Lung (tissue), 12 donors: ENCODE data around the gene STAT3. TPM values are rescaled to one million over a fixed set of nuclear protein-coding genes. Genes with fewer than 3 reads are reported as not detected.
"Not testable (repeated sequence)": the region's sequence is repeated elsewhere in the genome, so short reads cannot be mapped to it uniquely, and the experiment has no call there.

ENCODE experiments used
- ATAC-seq: fragments of 200-7000 bp; cut with Tn5 transposase; one replicate; pipeline ENCODE4 v1.9.1; 2020; ENCODE audit warnings: moderate number of reproducible peaks; ENCODE audit not compliant: insufficient read depth, low FRiP score
- DNase-seq, 3 donors: peaks; one replicate each; pipeline ENCODE4 v3.0.0-alpha.2; 2013 to 2017
- H3K27ac ChIP-seq, 2 donors: one replicate each; pipeline ENCODE4 v1.5.1; 2013; ENCODE audit warnings: mild to moderate bottlenecking in 2 of 2, moderate library complexity in 2 of 2, control low read depth in 1 of 2, inconsistent platforms in 1 of 2, low read depth in 1 of 2, low read length in 1 of 2
- H3K27me3 ChIP-seq, 3 donors: one replicate each; pipeline ENCODE4 v1.5.1; 2013; ENCODE audit warnings: low read length in 2 of 3; ENCODE audit not compliant: control insufficient read depth in 3 of 3, insufficient read depth in 3 of 3
- H3K36me3 ChIP-seq, 4 donors: one replicate each; pipeline ENCODE4 v1.5.1; 2013; ENCODE audit warnings: low read length in 4 of 4, mild to moderate bottlenecking in 1 of 4, moderate library complexity in 1 of 4; ENCODE audit not compliant: control insufficient read depth in 4 of 4, insufficient read depth in 4 of 4
- H3K4me1 ChIP-seq, 5 donors: one replicate each; pipeline ENCODE4 v1.5.1; 2013; ENCODE audit warnings: low read length in 5 of 5, mild to moderate bottlenecking in 2 of 5, moderate library complexity in 1 of 5; ENCODE audit not compliant: control insufficient read depth in 5 of 5, insufficient read depth in 5 of 5
- H3K4me3 ChIP-seq: one replicate; pipeline ENCODE4 v1.5.1; 2013; ENCODE audit warnings: mild to moderate bottlenecking, control low read depth, moderate library complexity
- H3K9ac ChIP-seq, 2 donors: one replicate each; pipeline ENCODE4 v1.5.1; 2013; ENCODE audit warnings: low read length in 2 of 2, control low read depth in 1 of 2; ENCODE audit not compliant: insufficient read depth in 1 of 2
- H3K9me3 ChIP-seq, 4 donors: one replicate each; pipeline ENCODE4 v1.5.1; 2013; ENCODE audit warnings: low read length in 3 of 4, mild to moderate bottlenecking in 1 of 4, moderate library complexity in 1 of 4; ENCODE audit not compliant: control insufficient read depth in 4 of 4, insufficient read depth in 3 of 4
- CTCF ChIP-seq: IDR thresholded peaks from 2 replicates; pipeline ENCODE4 v1.5.1; 2012; ENCODE audit warnings: mild to moderate bottlenecking; ENCODE audit errors: control extremely low read depth, extremely low read depth
- WGBS, 2 donors: extraction: QIAGEN DNeasy Blood & Tissue Kit; methylation state at CpG; one replicate each; pipeline ENCODE4 v1.1.7; 2013; 5-methylcytosine and 5-hydroxymethylcytosine counted together
- polyA plus RNA-seq, 2 donors: library from polyadenylated mRNA; stranded (reverse); fragments of 200-250 nt; gene quantifications; one replicate each; pipeline ENCODE4 v1.2.1, GENCODE V29; 2013
- total RNA-seq, 2 donors: library from RNA; depleted of rRNA in 1 of 2; stranded (reverse); fragments of >200 nt in 1 of 2; gene quantifications; one replicate each; pipeline ENCODE4 v1.2.1, GENCODE V29; 2014 to 2021
- donor health status: control.
- donor health status: control.
- donor health status: Bipolar disorder and iron deficiency.
- donor health status: healthy.
- donor health status: DM: yes; HTN: yes; CAD: no.

STAT3 gene
- total and polyA plus RNA-seq, 4 donors = 69.9 to 297 (median 239) TPM

- ATAC-seq = no peak
- Histone ChIP-seq H3K27me3 (no peaks in the 10 kb centered on the region), H3K9ac (no peak overlapping the region), H3K9me3 (no peaks in the 10 kb centered on the region), H3K36me3 (peaks cover 0 to 3% (median under 1%) of the 10 kb centered on the region in 4 donors), H3K27ac (peak overlapping the region; percentile 46 to 69), H3K4me1 (peaks cover 0 to 58% (median 0%) of the 10 kb centered on the region in 5 donors), H3K4me3 (no peak overlapping the region)
- no peak for DNase-seq
- TF ChIP-seq CTCF = no peak
- 68 to 82% methylated on average over 7 of the region's 7 CpGs for WGBS, 2 donors
Observed at GRCh38 chr17:42362245-42362961, 25.8 kb downstream of the STAT3 start.

- no peaks in the 10 kb centered on the region for H3K9me3 ChIP-seq
- no peak for TF ChIP-seq CTCF
- H3K4me1 ChIP-seq = peaks cover 0 to 54% (median 0%) of the 10 kb centered on the region in 5 donors
- H3K27me3 ChIP-seq = no peaks in the 10 kb centered on the region
- peaks cover 0 to 3% (median under 1%) of the 10 kb centered on the region in 4 donors for H3K36me3 ChIP-seq
- 60 to 78% methylated on average over 2 of the region's 2 CpGs for WGBS, 2 donors
- no peak overlapping the region for H3K4me3 ChIP-seq
- H3K27ac ChIP-seq = peak overlapping the region in 1 of 2 donors; percentile 75
- DNase-seq (no peak), ATAC-seq (peak; percentile 30)
- no peak overlapping the region for H3K9ac ChIP-seq
Observed at GRCh38 chr17:42361781-42362186, 26.5 kb downstream of the STAT3 start.

- 98 to 100% methylated on average over 2 of the region's 2 CpGs for WGBS, 2 donors
- not testable (repeated sequence) for H3K36me3 ChIP-seq, H3K27ac ChIP-seq, H3K27me3 ChIP-seq, ATAC-seq, H3K4me3 ChIP-seq, H3K9me3 ChIP-seq, H3K9ac ChIP-seq
- peak in 2 of 3 donors; percentile 19 to 24 for DNase-seq
- peaks cover 0 to 54% (median 0%) of the 10 kb centered on the region in 5 donors for H3K4me1 ChIP-seq
Observed at GRCh38 chr17:42360388-42360787, 27.9 kb downstream of the STAT3 start.

GRCh38 chr17:42359133-42359532 lies 29.1 kb downstream of the STAT3 start:
- Histone ChIP-seq H3K9me3 (no peaks in the 10 kb centered on the region), H3K4me3 (no peak overlapping the region), H3K27ac (no peak overlapping the region), H3K4me1 (peaks cover 0 to 48% (median 0%) of the 10 kb centered on the region in 5 donors), H3K9ac (no peak overlapping the region), H3K36me3 (peaks cover 0 to 5% (median 2%) of the 10 kb centered on the region in 4 donors), H3K27me3 (no peaks in the 10 kb centered on the region)
- TF ChIP-seq CTCF = no peak
- no peak for ATAC-seq
- DNase-seq = no peak
- WGBS, 2 donors = 83 to 91% methylated on average over 7 of the region's 7 CpGs
